ENCODE measurements around the gene COMT.

The COMT gene

DNA sequence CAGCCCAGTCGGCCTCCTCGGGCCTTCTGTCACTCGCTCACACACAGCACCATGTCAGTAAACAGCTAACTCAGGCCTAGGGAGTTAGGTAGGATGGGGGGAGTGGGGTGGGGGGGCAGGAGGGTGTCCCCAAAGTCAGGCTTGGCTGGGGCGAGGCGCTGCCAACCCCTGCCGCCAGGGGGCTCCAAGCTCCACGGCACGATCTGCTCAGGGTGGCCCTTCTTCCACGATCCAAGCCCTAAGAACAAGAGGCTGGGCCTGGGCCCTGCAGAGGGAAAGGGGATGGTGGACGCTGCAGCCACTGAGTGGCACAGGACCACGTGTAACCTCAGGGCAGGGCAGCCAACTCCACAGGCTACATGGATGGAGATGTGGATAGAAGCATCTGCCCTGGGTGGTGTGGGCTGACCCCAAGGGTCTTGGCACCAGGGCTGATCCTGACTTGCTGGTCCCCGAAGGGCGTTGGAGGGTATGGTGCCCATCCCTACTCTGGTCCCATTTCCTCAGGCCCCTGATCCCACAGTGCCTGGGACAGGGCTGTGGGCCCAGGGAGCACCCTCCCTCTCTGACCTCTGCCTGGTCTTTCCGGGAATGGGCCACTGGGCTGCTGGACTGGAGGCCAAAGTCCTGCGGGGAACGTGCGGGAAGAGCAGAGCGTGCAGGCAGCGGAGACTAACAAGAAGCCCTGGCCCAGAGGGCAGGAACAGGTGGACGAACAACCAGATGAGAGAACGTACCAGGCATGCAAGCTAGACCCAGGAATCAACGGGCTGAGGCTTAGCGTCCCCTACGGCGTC lies 29.1 kb downstream of the COMT start:
- DNase-seq = peak; percentile 45

DNA sequence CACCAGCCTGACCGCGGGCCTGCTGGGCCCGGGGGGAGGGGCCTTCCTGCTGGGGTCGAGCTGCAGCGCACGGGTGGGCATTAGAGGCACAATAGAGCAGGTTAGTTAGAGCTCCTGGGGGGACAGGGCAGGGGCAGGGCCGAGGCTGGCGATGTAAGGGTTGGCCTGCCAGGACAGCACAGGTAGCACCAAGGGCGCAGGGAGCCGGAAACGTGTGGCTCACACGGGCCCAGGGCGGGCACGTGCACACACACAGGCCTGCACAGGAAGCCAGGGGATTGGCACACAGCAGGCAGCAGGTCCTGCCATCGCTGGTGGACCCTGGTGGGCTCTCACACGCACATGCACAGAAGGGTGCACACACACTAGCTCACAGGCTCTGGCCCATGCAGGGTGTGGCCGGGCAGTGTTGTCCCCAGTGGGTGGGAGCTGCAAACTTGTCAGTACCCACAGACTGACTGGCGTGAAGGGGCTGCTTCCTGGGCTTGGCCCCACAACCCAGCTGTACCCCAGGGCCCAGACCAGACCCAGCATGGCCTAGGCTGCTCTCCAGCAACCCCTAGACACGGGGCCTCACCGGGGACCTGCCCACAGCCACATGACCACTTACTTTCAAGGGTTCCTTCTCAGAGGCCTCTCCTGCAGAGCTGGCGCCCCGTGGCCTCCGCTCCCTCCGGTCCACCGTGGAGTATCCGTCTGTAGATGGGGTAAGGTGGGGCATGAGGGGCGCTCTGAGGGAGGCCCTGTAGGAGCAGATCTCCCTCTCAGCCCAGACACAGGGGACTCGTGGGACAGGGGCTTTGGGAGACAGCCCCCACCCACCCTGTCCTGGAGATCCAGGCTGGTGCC lies 29.9 kb downstream of the COMT start:
- no peak for DNase-seq

DNA sequence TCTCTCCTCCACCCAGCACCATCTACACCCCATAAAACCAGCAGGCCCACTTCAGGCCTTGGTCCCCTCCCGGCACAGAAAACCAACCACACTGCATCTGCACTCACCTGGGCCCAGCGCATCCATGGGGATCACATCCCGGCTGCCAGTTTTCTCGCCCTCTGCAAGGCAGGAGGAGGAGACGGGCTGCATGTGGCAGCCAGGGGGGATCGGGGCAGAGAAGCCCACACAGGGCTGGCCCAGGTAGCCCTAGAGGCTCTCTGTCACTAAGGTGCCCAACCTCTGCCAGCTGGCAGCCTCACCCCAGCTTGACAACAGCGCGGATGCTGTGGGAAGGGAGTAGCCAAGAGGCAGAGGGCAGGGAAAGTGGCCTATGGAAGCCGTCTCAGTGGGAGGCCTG lies 30.7 kb downstream of the COMT start:
- DNase-seq = no peak

DNA sequence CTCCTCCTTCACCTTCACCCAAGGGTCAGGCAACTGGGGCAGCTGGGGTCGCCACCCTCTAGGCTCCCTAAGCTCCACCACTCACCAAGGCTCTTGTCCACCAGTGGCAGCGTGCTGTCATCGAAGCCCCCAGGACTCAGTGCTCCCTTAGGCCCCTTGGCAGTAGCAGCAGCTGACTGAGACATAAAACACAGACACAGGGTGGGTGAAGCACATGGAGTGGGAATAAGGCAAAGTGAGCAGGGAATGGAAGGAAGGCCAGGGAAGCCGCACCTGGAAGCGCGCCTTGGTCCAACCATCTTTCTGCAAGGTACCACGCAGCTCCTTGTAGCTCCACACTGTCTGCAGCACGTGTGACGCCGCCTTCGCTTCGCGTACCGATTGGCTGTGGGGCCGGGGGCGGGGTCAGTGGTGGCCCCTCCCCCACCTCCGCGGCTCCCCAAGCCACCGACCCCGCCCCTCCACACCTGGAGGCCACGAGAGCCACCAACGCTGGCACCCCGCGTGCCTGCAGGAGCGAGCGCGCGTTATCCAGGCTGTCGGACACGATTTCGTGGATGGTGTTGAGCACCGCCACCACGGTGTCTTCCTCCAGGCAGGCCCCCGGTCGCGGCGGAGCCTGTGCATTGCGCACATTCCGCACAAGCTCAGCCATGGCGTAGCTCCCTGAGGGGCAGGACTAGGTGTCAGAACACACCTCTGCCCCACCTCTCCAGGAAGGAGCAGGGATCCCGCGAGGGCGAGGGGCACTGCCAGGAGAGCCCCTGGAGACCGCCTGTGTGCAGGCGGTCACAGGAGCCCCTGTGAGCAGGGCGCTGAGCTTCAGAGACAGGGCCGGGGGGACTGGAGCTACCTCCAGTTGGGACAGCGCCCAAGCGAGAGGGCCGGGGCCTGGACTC lies 31.3 kb downstream of the COMT start:
- DNase-seq = no peak

DNA sequence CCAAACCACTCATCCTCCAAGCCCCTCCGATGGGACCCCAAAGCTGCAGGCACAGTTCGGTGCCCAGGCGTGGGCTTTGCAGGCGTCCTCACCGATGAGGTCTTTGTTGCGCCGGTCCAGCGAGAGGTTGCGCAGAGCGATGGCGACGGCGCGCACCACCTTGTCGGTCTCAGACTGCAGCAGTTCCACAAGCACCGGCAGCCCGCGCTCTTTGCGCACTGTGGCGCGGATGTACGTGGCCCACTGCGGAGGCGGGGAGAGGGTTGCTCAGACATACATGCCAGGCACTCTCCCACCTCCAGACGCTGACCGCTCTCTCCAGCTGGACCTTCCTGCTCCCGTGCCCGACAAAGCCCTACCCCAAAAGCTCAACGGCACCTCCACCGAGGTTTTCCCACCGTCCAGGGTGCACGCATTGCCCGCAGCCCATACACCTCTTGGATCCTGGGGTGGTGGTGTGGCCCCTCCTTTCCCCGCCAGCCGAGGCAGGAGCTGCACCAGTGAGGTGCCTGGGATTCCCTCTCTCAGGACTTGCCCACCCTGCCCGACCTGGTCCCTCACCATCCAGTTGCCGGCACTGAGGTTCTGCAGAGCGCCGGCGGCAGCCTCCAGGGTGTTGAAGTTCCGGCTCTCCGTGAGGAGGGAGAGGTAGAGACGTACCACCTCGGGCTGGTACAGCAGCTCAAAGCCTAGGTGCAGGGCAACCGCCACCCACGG lies 32.1 kb downstream of the COMT start:
- no peak for DNase-seq

DNA sequence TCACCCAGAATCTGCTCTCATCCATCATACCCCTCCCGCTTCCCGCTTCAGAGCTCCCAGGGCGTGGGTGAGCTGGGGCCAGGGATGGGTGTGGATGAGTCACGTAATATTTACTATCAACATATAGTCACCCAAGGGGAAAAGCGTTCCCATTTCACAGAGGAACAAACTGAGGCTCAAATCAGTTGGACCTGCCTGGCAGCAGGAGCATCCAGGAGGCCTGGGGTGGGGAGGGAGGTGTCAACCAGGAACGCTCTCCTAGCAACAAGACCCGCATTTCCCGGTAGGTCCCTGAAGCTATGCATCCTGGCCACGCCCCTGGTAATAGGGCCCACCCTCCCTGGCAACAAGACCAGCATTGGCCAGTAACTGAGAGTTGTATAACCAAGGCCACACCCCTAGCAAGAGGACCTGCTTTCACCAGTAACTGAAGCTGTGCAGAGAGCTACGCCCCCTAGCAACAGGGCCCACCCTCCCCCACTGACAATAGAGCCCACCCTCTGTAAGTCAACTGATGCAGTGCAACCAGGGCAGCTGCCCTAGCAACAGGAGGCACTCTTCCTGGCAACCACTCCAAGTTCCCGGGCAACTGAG lies 32.8 kb downstream of the COMT start:
- DNase-seq = peak; percentile 56

DNA sequence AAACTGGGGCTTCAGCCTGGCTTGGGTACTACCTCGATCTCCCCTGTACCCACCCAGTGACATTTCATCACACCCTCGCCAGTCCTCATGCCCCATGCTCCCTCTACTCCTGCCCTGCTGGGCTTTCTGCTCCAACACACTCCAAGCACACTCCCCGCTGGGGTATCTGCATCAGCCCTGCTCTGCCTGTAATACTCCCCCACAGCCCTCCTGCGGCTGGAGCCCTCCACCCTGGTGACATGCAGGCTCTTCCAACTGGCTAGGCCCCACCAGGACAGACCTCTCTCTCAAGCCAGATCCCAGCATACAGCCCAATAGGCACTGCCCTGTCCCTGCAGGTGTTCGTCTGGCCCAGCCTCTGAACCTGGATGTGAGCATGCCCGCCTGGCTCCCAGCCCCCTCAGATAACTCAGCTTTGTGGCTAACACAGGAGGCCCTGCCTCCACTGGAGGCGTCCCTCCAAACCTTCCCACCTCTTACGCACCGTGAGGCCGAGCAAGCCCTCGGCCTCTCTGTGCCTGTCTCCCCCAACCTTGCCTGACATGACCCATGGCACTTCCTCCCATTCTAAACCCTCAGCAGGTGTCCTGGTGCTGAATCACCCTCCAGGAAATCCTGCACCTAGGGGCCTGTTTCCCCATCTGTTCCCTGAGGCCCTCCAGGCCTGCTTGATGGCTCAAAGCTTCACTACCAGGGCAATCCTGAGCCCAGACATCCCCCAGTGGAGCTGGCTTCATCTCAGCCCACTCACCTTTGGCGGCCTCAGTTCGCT lies 33.5 kb downstream of the COMT start:
- no peak for DNase-seq

DNA sequence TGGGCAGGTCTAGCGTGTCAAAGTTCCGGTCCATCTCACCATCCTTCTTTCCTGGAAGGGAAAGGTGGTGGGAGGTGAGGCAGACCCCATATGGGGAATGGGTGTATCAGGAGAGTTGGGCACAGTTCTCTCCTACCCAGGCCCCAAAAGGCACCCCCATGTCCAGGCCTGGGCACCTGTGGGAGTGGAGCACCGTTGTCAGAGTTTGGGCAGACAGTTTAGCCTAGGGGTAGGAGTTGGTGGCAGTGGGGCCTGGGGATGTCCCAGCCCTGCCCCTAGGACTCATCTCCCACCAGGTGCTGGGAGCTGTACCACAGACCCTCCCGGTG lies 34.1 kb downstream of the COMT start:
- DNase-seq = no peak

DNA sequence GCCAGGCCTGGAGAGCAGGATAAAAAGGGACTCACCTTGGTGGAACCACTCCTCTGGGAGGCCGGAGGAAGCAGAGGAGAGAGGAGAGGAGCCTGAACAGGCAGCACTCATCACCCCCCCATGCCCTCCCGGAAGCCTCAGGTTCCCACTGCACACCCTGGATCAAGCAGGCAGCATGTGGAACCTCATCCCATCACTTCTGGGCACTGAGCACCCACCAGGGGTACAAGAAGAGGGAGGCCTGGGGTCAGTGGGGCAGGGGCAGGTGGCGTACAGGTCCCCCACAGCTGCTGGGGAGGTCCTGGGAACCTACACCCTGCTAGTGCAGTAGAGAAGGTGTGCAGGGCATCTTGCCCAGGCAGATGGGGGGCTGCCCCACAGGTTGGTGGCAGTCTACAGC lies 35.1 kb downstream of the COMT start:
- DNase-seq = no peak

DNA sequence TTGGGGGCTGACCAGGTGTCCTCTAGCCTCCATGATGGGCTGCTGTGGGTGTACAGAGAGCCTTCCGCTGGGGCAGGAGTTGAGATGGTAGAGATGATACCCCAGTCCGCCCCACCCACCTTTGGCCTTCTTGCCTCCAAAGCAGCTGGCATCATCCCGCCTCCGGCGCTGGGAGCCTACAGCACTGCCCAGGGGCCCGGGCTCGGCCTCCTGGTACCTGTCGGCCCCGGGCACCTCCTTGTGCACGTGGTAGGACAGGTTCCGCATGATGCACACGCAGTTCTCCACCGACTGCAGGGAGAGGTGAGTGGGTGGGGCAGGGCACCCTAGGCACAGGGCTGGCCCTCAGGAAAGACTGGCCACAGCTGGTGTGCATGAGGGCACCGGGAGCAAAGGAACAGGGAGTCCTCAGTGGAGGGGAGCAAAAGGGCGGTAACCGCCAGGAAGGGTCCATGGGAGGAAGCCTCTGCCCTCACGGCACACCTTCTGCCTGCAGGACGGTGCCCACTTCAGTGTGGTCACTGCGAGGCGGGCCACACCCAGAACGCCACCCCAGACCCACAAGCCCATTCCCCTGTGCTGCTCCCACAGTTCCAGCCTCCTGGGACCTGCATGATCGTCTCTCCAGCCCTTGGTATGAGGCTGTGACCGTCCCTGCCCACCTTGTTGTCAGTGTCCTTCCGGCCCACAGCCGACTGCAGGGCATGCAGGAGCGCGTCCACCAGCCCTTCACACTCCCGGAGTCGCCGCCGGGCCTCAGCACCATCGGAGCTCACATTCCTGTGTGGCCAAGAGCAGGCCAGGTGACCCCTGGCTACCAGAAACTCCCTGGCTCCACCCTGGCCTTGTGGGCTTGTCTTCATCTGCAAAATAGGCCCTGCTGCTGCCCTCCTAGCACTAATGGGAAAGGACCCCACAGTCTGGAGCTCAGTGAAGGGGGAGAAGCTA lies 36.0 kb downstream of the COMT start:
- no peak for DNase-seq

DNA sequence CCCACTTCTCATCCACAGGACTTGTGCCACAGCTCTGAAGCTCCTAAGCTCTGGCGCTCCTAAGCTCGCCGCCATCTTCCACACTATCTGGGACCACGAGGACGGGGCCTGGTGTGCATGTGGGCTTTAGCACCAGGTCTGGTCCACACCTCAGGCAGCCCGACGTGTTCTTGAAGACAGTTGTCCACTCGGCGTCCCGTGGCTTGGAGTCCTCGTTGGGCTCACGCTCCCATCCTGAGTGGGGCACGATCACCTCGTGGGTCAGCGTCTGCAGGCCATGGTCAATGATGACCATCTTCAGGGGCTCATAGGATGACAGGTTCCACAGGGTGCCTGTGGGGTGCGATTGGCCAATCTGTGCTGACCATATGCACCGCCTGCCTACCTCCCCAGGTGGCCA lies 37.2 kb downstream of the COMT start:
- no peak for DNase-seq

DNA sequence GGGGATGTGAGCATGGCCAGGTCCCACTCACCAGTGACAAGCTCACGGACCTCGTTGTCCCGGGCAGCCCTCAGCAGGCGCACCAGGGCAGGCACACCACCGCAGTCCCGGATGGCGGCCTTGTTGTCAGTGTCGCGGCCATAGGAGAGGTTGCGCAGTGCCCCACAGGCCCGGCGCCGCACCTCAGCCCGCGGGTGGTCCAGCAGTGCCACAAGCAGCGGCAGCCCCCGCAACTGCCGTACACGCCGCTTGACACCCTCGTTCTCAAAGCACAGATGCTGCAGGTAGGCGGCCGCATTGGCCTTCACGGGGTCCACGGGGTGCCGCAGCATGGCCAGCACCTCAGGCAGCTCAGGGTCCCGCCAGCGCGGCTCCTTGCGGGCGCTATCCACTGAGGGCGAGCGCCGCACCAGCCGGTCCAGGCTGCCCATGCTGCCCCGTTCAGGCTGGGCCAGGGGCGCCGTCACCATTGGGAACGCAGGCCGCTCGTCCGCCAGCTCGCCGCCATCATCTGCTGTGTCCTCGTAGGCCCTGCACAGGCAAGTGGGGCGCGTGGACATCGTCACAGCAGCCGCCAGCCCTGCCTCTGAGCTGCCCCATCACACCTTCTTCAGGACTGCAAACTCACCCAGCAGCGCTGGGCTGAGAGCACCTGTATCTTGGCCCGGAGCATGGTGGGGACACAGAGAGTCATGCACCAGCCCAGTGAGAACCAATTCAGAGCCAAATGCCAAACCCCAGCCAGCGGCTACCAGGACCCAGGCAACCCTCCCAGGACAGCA lies 38.3 kb downstream of the COMT start:
- no peak for DNase-seq

DNA sequence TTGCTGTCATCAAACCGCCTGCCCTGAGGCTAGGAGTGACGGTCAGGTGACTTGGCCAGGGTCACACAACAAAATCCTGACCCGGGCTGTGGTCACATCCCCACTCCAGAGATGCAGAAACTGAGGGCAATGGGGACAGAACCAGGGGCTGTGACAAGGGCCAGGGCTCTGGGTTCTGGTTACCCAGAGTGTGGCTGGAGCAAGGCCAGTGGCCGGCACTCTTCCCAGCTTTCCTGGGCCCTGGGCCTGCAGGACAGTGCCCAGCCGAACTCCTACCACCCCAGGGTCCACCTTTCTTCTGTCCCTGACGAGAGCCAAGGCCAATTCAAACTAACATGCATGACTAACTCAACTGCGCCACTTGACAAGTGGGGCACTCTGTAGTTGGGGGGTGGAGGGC lies 39.2 kb downstream of the COMT start:
- no peak for DNase-seq

DNA sequence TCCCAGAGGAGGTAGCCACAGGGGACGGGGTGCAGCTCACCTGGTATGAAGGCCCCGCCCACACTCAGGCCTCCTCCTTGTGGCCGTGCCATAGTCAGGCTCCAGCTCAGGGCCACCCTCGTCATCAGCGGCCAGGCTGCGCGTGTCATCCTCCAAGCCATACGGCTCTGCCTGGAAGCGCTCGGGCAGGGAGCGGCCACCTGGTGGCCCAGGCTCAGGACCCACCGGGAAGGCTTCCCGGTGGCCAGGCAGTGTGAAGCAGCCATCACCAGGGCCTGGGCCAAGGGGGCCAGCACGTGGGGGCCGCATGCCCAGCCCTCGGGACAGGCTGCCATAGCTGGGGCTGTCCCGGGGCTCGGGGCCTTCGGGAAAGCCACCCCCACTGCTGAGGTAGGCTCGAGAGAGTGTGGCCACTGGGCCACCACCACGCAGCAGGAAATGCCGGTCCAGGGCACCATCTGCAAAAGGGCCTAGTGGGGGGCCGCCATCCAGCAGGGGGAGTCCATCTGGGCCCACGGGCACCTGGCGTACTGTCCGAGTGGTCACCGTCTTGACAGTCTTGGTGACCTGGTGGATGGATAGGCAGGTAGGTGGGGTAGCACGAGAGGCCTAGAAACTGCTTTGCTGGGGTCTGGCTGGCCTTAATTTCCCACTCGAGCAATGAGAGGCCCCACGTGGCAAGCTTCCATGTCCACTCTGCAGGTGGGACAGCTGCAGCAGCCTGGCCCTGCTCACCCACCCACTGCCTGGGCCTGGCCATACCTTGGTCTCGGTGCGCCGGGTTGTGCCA lies 39.8 kb downstream of the COMT start:
- DNase-seq = no peak

DNA sequence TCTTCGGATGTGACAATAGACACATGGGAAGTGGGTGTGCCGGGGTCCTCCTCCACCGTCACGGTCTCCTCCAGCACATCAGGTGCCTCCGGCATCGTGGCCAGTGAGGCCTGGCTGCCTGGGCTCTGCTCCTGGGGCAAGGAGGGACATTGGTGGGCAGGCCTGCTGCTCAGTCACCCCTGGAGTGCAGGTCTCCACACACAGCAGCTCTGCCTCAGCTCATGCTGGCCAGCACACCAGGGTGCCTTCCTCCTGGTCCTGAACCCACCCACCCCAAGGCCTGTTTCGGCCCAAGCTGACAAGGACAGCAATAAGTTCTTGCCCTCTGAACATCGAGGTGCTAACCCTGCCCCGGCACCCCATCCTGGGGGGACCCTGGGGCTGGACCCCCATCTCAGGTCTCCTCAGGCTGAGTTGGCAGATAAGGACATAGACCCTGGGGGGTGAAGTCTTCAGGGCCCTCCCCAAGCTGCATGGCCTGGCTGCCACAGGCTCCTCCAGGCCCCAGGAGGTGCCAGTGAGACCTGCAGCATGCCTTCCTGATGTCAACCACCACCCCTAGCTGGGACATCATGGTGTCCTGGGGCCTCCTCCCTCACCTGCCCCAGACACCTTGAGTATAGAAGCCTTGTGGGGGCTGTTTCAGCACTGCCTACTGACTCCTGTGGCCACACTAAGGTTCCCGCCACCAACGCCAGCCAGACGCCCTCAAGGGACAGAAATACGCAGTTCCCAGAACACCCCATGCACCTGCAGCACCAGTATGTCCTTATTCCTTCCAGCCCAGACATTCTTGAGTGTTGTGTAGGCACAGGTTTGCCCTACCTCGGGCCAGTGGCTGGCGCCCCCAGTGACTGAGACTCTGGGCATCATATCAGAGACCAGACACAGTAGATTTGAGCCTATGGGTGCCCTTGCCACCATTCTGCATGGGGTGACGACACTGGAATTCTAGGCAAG lies 40.7 kb downstream of the COMT start:
- DNase-seq = no peak

DNA sequence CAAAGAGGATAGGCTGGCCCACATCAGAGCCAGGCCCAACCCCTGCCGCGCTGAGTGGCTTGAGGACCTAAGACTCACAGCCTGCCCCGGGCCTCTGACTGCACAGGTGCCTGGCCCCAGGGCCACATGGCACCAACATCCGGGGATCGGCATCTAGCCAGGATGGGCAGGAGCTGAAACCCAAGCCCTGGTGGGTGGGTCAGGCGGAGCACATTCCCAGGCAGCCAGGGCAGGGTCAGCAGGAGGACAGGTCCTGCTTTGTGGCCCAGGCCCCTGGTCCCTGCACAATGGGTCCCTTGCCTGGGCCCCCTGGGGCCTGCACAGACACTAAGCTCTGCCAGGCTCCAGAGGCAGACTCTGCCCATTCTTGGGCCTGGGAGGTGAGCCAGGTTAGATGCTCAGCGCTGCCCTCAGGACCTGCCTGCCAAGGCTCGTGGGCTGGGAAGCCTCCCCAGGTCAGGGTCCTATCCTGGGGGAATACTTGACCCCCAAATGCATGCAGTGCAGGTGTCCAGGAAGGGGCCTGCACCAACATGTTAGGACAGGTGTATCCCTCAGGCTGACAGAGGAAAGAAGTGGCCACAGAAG lies 41.5 kb downstream of the COMT start:
- no peak for DNase-seq

DNA sequence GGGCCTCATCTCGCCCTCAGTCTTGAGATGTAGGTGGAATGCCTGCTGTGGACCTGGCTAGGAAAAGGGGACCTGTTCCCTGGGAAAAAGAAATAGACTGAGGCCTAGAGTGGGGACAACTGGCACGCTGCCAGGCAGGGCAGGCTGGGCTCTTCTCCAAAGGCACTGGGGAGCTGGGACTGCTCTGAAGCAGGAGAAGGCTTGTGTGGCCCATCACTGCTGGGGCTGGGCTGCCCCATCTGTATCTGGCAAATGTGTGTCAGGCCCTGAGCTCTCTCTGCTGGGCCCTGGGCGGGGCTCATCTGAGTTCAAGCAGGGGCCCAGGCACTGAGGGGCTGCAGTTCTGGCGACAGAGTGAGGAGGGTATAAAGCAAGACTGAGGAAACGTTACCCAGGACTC lies 42.2 kb downstream of the COMT start:
- no peak for DNase-seq

Data from fibroblast of skin of right quadriceps (primary cell).